Mesendoderm (in vitro differentiated cells): ENCODE data around the gene PACSIN2.
A peak's percentile ranks its signal among the peaks of the same experiment; 100 is the strongest.

Source experiments
- DNase-seq: peaks from one replicate; pipeline ENCODE4 v3.0.0; 2013
- H2AK5ac ChIP-seq: 2 replicates; pipeline ENCODE4 v1.6.1; 2013; ENCODE audit warnings: low read length, inconsistent platforms
- H2BK120ac ChIP-seq: 2 replicates; pipeline ENCODE4 v1.6.1; 2013; ENCODE audit warnings: low read depth, mild to moderate bottlenecking, low read length, moderate library complexity, mixed read lengths
- H2BK15ac ChIP-seq: replicated peaks from 2 replicates; pipeline ENCODE4 v1.6.1; 2013; ENCODE audit warnings: low read depth, mild to moderate bottlenecking, moderate library complexity
- H2BK5ac ChIP-seq: 2 replicates; pipeline ENCODE4 v1.6.1; 2013; ENCODE audit warnings: low read length, inconsistent platforms
- H3K18ac ChIP-seq: 2 replicates; pipeline ENCODE4 v1.6.1; 2013; ENCODE audit warnings: mild to moderate bottlenecking, low read length, mixed read lengths
- H3K23ac ChIP-seq: one replicate; pipeline ENCODE4 v1.6.1; 2013; ENCODE audit warnings: low read length
- H3K27ac ChIP-seq: 2 replicates; pipeline ENCODE4 v1.5.1; 2013; ENCODE audit warnings: low read depth, mild to moderate bottlenecking, inconsistent platforms, low read length, moderate library complexity
- H3K27me3 ChIP-seq: 2 replicates; pipeline ENCODE4 v1.6.1; 2013; ENCODE audit warnings: low read length, control low read depth, mild to moderate bottlenecking, inconsistent platforms; ENCODE audit not compliant: insufficient read depth, poor library complexity
- H3K36me3 ChIP-seq: 2 replicates; pipeline ENCODE4 v1.6.1; 2013; ENCODE audit warnings: low read length, inconsistent platforms; ENCODE audit not compliant: control insufficient read depth, insufficient read depth
- H3K4ac ChIP-seq: one replicate; pipeline ENCODE4 v1.6.1; 2013; ENCODE audit warnings: low read depth, mild to moderate bottlenecking, low read length, moderate library complexity
- H3K4me1 ChIP-seq: 2 replicates; pipeline ENCODE4 v1.6.1; 2013; ENCODE audit warnings: low read depth, low read length, inconsistent platforms; ENCODE audit not compliant: control insufficient read depth
- H3K4me2 ChIP-seq: 2 replicates; pipeline ENCODE4 v1.6.1; 2013; ENCODE audit warnings: low read length
- H3K4me3 ChIP-seq: 2 replicates; pipeline ENCODE4 v1.5.1; 2013; ENCODE audit warnings: mild to moderate bottlenecking, low read length
- H3K56ac ChIP-seq: one replicate; pipeline ENCODE4 v1.6.1; 2013; ENCODE audit warnings: low read length
- H3K79me1 ChIP-seq: 2 replicates; pipeline ENCODE4 v1.6.1; 2013; ENCODE audit warnings: low read length, inconsistent platforms
- H3K79me2 ChIP-seq: 2 replicates; pipeline ENCODE4 v1.6.1; 2013; ENCODE audit warnings: mild to moderate bottlenecking, low read length; ENCODE audit not compliant: control insufficient read depth, insufficient read depth
- H3K9ac ChIP-seq: 2 replicates; pipeline ENCODE4 v1.6.1; 2013; ENCODE audit warnings: low read length, inconsistent platforms
- H4K5ac ChIP-seq: one replicate; pipeline ENCODE4 v1.6.1; 2013; ENCODE audit warnings: low read length
- H4K8ac ChIP-seq: one replicate; pipeline ENCODE4 v1.6.1; 2013; ENCODE audit warnings: low read depth, mild to moderate bottlenecking, control low read depth, low read length, moderate library complexity
- WGBS: extraction: QIAGEN DNeasy Blood & Tissue Kit; methylation state at CpG from one replicate; pipeline ENCODE4 v1.1.7; 2013; ENCODE audit warnings: low lambda C conversion rate, missing lambda C conversion rate; ENCODE audit not compliant: insufficient coverage; ENCODE audit errors: extremely low coverage; 5-methylcytosine and 5-hydroxymethylcytosine counted together

The PACSIN2 gene

GRCh38 chr22:42978453-42979103 lies 36.4 kb downstream of the PACSIN2 start:
- H4K5ac ChIP-seq, result no peak overlapping the region
- no peak overlapping the region for H3K4me3 ChIP-seq
- peak; percentile 58 for DNase-seq
- H3K56ac ChIP-seq, result peak overlapping the region; percentile 17
- no peak overlapping the region for H4K8ac ChIP-seq
- no peak overlapping the region for H2BK120ac ChIP-seq
- H3K79me1 ChIP-seq, result peaks cover 26% of the 10 kb centered on the region
- no peak overlapping the region for H3K9ac ChIP-seq
- H3K4me2 ChIP-seq, result no peak overlapping the region
- no peak overlapping the region for H2AK5ac ChIP-seq
- no peaks in the 10 kb centered on the region for H3K27me3 ChIP-seq
- no peak overlapping the region for H3K18ac ChIP-seq
- no peak overlapping the region for H2BK5ac ChIP-seq
- H3K27ac ChIP-seq, result no peak overlapping the region
- no peak overlapping the region for H2BK15ac ChIP-seq
- H3K36me3 ChIP-seq, result no peaks in the 10 kb centered on the region
- WGBS, result no CpG with 5 or more reads among the region's 5 CpGs
- H3K79me2 ChIP-seq, result peaks cover 37% of the 10 kb centered on the region
- peaks cover 10% of the 10 kb centered on the region for H3K4me1 ChIP-seq
- no peak overlapping the region for H3K4ac ChIP-seq
- H3K23ac ChIP-seq, result no peak overlapping the region

- Histone ChIP-seq H2BK5ac (no peak overlapping the region), H3K79me1 (peaks cover 30% of the 10 kb centered on the region), H4K5ac (no peak overlapping the region), H3K4me1 (peaks cover 10% of the 10 kb centered on the region), H3K79me2 (peaks cover 46% of the 10 kb centered on the region), H3K4me3 (no peak overlapping the region), H3K56ac (no peak overlapping the region), H3K9ac (no peak overlapping the region), H3K36me3 (no peaks in the 10 kb centered on the region), H2AK5ac (no peak overlapping the region), H3K18ac (no peak overlapping the region), H3K4ac (no peak overlapping the region), H3K27ac (no peak overlapping the region), H3K27me3 (no peaks in the 10 kb centered on the region), H2BK120ac (no peak overlapping the region), H3K23ac (no peak overlapping the region), H2BK15ac (no peak overlapping the region), H3K4me2 (no peak overlapping the region), H4K8ac (no peak overlapping the region)
- no CpG with 5 or more reads among the region's 6 CpGs for WGBS
- no peak for DNase-seq
These were observed 37.4 kb downstream of the PACSIN2 start for GRCh38 chr22:42977569-42977968.

- H2BK15ac ChIP-seq, result no peak overlapping the region
- no peak overlapping the region for H3K27ac ChIP-seq
- no peak overlapping the region for H4K5ac ChIP-seq
- peaks cover 32% of the 10 kb centered on the region for H3K79me1 ChIP-seq
- no peaks in the 10 kb centered on the region for H3K27me3 ChIP-seq
- H3K9ac ChIP-seq, result no peak overlapping the region
- H3K23ac ChIP-seq, result no peak overlapping the region
- H3K4me1 ChIP-seq, result peaks cover 10% of the 10 kb centered on the region
- DNase-seq, result peak; percentile 87
- no peak overlapping the region for H3K4me2 ChIP-seq
- H3K79me2 ChIP-seq, result peaks cover 48% of the 10 kb centered on the region
- H3K18ac ChIP-seq, result no peak overlapping the region
- no peak overlapping the region for H3K4me3 ChIP-seq
- H2BK120ac ChIP-seq, result no peak overlapping the region
- H3K56ac ChIP-seq, result peak overlapping the region; percentile 62
- H2BK5ac ChIP-seq, result no peak overlapping the region
- no peak overlapping the region for H3K4ac ChIP-seq
- H3K36me3 ChIP-seq, result no peaks in the 10 kb centered on the region
- H2AK5ac ChIP-seq, result no peak overlapping the region
- WGBS, result no CpG with 5 or more reads among the region's 7 CpGs
- H4K8ac ChIP-seq, result no peak overlapping the region
These were observed 38.6 kb downstream of the PACSIN2 start for GRCh38 chr22:42976217-42976933.

GRCh38 chr22:42974223-42974622 lies 40.7 kb downstream of the PACSIN2 start:
- no peak for DNase-seq
- peaks cover 53% of the 10 kb centered on the region for H3K79me2 ChIP-seq
- H3K4me3 ChIP-seq, result no peak overlapping the region
- H2BK15ac ChIP-seq, result no peak overlapping the region
- H3K36me3 ChIP-seq, result no peaks in the 10 kb centered on the region
- peaks cover 10% of the 10 kb centered on the region for H3K4me1 ChIP-seq
- H4K5ac ChIP-seq, result no peak overlapping the region
- no peak overlapping the region for H3K23ac ChIP-seq
- H2BK120ac ChIP-seq, result no peak overlapping the region
- no peak overlapping the region for H2AK5ac ChIP-seq
- H3K79me1 ChIP-seq, result peaks cover 37% of the 10 kb centered on the region
- no peak overlapping the region for H4K8ac ChIP-seq
- no peak overlapping the region for H2BK5ac ChIP-seq
- H3K9ac ChIP-seq, result no peak overlapping the region
- H3K18ac ChIP-seq, result no peak overlapping the region
- H3K27me3 ChIP-seq, result no peaks in the 10 kb centered on the region
- WGBS, result no CpG with 5 or more reads among the region's 3 CpGs
- H3K4ac ChIP-seq, result no peak overlapping the region
- H3K4me2 ChIP-seq, result no peak overlapping the region
- no peak overlapping the region for H3K56ac ChIP-seq
- no peak overlapping the region for H3K27ac ChIP-seq

GRCh38 chr22:42973536-42973881 lies 41.4 kb downstream of the PACSIN2 start:
- Histone ChIP-seq H4K5ac (no peak overlapping the region), H3K4ac (no peak overlapping the region), H3K36me3 (no peaks in the 10 kb centered on the region), H3K79me2 (peaks cover 51% of the 10 kb centered on the region), H3K27me3 (no peaks in the 10 kb centered on the region), H3K23ac (no peak overlapping the region), H2BK5ac (no peak overlapping the region), H3K4me1 (peaks cover 8% of the 10 kb centered on the region), H3K4me3 (no peak overlapping the region), H3K79me1 (peaks cover 39% of the 10 kb centered on the region), H3K27ac (no peak overlapping the region), H2AK5ac (no peak overlapping the region), H3K18ac (no peak overlapping the region), H3K56ac (no peak overlapping the region), H2BK120ac (no peak overlapping the region), H3K9ac (no peak overlapping the region), H4K8ac (no peak overlapping the region), H3K4me2 (no peak overlapping the region), H2BK15ac (no peak overlapping the region)
- no peak for DNase-seq
- WGBS, result no CpG with 5 or more reads among the region's 5 CpGs
